Subcutaneous adipose tissue (tissue), 4 donors: ENCODE data around the gene LHB. TPM values are rescaled to one million over a fixed set of nuclear protein-coding genes. Genes with fewer than 3 reads are reported as not detected.
"Not testable (repeated sequence)": the region's sequence is repeated elsewhere in the genome, so short reads cannot be mapped to it uniquely, and the experiment has no call there.

Experiments used
- CTCF ChIP-seq: fragments of 450-650 bp; IDR thresholded peaks from one replicate; pipeline ENCODE4 v1.5.1; 2016; ENCODE audit warnings: low read depth, mild to moderate bottlenecking, control low read depth, antibody characterized with exemption, moderate library complexity
- total RNA-seq, 4 donors: library from RNA; depleted of rRNA; stranded (reverse); fragments of >200 nt; gene quantifications; one replicate each; pipeline ENCODE4 v1.1.0, GENCODE V29; 2016

Gene LHB
- total RNA-seq, 4 donors from 2014 or later: not detected

- TF ChIP-seq CTCF: no peak
Measured at GRCh38 chr19:49058562-49058961, 41.7 kb upstream of the LHB start.

GRCh38 chr19:49057636-49058234, 40.8 kb upstream of the LHB start, which contains the start of gene CGB7:
TSS of gene CGB7 (minus strand) at chr19:49057749. CDS start at chr19:49055375, 2,374 bp downstream.
- TF ChIP-seq CTCF: no peak

- no peak for TF ChIP-seq CTCF
Measured at GRCh38 chr19:49056101-49056901, 39.4 kb upstream of the LHB start.

- TF ChIP-seq CTCF: not testable (repeated sequence)
Measured at GRCh38 chr19:49049011-49049410, 32.1 kb upstream of the LHB start, which contains the start of gene CGB8. TSS of gene CGB8 (minus strand) at chr19:49049111. CDS start at chr19:49048739, 372 bp downstream.

- not testable (repeated sequence) for TF ChIP-seq CTCF
Measured at GRCh38 chr19:49043548-49043947, 26.7 kb upstream of the LHB start, which contains the start of gene CGB5. TSS of gene CGB5 (plus strand) at chr19:49043848. CDS start at chr19:49044210, 362 bp downstream.

- no peak for TF ChIP-seq CTCF
Measured at GRCh38 chr19:49042177-49042576, 25.3 kb upstream of the LHB start.

GRCh38 chr19:49036815-49037214, 19.9 kb upstream of the LHB start, which contains the start of gene CGB1:
TSS of gene CGB1 (minus strand) at chr19:49036895. CDS start at chr19:49036711, 184 bp downstream.
- not testable (repeated sequence) for TF ChIP-seq CTCF
